ENCODE results near the gene IL22RA1.

DNA sequence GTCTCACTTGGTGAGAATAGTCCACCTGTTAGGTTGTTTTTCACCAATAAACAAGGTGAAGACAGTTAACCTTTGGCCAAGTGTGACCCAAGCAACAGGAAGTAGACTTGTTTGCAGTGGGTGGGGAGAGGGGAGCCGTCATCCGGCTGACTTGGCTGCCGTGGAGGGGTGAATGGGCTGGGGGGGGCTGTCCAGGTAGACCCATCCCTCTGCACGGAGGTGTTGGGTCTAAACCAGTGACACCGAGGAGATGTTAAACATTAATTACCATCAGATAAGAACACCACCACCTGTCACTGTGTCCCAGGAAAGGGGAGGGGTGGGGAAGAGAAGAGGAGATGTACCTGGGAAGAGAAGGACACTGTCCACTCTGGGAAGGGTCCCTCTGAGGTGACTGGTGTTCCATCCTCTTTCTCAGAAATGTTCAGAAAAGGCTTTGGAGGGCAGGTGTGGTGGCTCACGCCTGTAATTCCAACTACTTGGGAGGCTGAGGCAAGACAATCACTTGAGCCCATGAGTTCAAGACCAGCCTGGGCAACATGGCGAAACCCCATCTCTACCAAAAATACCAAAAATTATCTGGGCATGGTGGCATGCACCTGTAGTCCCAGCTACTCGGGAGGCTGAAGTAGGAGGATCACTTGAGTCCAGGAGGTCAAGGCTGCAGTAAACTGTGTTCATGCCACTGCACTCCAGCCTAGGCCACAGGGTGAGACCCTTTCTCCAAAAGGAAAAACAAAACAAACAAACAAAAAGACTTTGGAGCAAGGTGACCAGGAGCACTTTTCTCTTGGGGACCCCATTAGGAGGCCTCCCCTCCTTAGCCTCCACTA lies 24.3 kb downstream of the IL22RA1 start:
- TF ChIP-seq, protein P1, sequence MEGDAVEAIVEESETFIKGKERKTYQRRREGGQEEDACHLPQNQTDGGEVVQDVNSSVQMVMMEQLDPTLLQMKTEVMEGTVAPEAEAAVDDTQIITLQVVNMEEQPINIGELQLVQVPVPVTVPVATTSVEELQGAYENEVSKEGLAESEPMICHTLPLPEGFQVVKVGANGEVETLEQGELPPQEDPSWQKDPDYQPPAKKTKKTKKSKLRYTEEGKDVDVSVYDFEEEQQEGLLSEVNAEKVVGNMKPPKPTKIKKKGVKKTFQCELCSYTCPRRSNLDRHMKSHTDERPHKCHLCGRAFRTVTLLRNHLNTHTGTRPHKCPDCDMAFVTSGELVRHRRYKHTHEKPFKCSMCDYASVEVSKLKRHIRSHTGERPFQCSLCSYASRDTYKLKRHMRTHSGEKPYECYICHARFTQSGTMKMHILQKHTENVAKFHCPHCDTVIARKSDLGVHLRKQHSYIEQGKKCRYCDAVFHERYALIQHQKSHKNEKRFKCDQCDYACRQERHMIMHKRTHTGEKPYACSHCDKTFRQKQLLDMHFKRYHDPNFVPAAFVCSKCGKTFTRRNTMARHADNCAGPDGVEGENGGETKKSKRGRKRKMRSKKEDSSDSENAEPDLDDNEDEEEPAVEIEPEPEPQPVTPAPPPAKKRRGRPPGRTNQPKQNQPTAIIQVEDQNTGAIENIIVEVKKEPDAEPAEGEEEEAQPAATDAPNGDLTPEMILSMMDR (conservative IDR thresholded peaks at IDR 0.05; ENCODE audit: low read depth, low read length) = no peak
- TF ChIP-seq EZH2phosphoT487 (IDR thresholded peaks at IDR 0.05; ENCODE audit: borderline replicate concordance, low read length) = no peak

Data from PC-3 (cell line).